ENCODE results near the gene LRRC2. TPM values are rescaled to one million over a fixed set of nuclear protein-coding genes. Genes with fewer than 3 reads are reported as not detected.
A peak's percentile ranks its signal among the peaks of the same experiment; 100 is the strongest.

The LRRC2 gene
- total RNA-seq, 1 experiment from 2014 or later: 0.26 TPM

DNA sequence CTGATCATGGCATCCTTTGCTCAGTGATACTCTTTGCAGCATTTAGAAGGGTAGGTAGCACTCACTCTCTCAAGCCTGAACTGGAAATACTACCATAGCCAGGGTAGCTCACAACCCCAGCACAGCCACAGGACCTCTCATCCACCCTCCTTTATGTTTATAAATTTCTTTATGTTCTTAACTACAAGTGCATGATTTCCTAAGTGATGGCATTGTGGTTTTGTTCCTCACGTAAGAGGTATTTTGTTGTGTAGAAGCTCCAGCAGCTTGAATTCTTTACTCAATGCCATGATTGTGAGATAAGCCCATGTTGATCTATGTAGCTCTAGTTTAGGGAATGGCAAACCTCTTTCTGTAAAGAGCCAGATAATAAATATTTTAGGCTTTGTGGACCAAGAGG is 76.2 kb downstream of the LRRC2 start:
- intact Hi-C loops (cut with micrococcal nuclease): loop anchor here (2.0 kb wide), 1 partner anchor 61 kb away; no protein-coding TSS in a partner anchor
- H2AFZ ChIP-seq (ENCODE audit: low read length): no peak overlapping the region

DNA sequence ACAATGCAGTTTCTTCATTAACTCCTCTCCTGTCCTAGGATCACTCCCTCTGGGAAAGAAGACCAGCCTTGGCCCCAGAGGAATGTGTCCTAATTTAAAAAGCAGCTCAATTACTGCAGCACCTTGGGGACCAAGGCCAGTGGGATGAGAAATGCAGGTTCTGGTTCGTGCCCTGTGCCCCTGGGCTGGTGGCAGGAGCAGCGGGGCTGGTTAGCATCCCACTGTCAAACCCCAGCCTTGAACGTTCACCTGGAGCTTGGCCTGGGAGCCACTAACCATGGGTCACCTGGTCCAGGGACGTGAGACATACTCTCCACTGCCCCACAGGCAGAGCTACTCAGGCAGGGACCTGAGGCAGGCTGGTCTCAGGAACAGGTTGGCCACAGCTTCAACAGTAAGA is 76.7 kb downstream of the LRRC2 start:
- Histone ChIP-seq H3K27ac (ENCODE audit: low read length) (no peak overlapping the region), H3K9me2 (replicated peaks; ENCODE audit: low read length) (no peaks in the 10 kb centered on the region), H2AFZ (ENCODE audit: low read length) (peak overlapping the region; percentile 71; the same call in 1 of the 2 replicates), H3K9ac (ENCODE audit: low read length) (no peak overlapping the region), H3K4me1 (ENCODE audit: insufficient read depth, low read length) (peaks cover 14% of the 10 kb centered on the region), H4K20me1 (ENCODE audit: low read length) (no peaks in the 10 kb centered on the region), H3K4me2 (ENCODE audit: low read length) (no peak overlapping the region), H3K9me3 (ENCODE audit: low read length) (no peaks in the 10 kb centered on the region), H3F3A (ENCODE audit: low read length, unreplicated experiment) (no peaks in the 10 kb centered on the region), H3K79me2 (ENCODE audit: low read length) (no peaks in the 10 kb centered on the region), H3K4me3 (ENCODE audit: low read length) (no peak overlapping the region), H3K27me3 (ENCODE audit: low read length) (no peaks in the 10 kb centered on the region), H3K36me3 (ENCODE audit: low read depth, low read length) (no peaks in the 10 kb centered on the region)
- DNase-seq (no peak), ATAC-seq (no peak)
- ChIA-PET POLR2A (ENCODE audit: unreplicated experiment) (no interaction called here), CTCF (interaction anchor here (0.6 to 3.4 kb wide), 12 partner anchors 27 to 1565 kb away, joined by 3 to 112 read pairs (median 4); no protein-coding TSS in a partner anchor)
- BruUV-seq (replicated peaks): no TSS peak
- no peak for TF ChIP-seq EZH2phosphoT487 (IDR thresholded peaks at IDR 0.05; ENCODE audit: borderline replicate concordance, low read length)
- TF ChIP-seq EZH2 (IDR thresholded peaks at IDR 0.05; ENCODE audit: low read length, unreplicated experiment): no peak
- TF ChIP-seq, protein P1, sequence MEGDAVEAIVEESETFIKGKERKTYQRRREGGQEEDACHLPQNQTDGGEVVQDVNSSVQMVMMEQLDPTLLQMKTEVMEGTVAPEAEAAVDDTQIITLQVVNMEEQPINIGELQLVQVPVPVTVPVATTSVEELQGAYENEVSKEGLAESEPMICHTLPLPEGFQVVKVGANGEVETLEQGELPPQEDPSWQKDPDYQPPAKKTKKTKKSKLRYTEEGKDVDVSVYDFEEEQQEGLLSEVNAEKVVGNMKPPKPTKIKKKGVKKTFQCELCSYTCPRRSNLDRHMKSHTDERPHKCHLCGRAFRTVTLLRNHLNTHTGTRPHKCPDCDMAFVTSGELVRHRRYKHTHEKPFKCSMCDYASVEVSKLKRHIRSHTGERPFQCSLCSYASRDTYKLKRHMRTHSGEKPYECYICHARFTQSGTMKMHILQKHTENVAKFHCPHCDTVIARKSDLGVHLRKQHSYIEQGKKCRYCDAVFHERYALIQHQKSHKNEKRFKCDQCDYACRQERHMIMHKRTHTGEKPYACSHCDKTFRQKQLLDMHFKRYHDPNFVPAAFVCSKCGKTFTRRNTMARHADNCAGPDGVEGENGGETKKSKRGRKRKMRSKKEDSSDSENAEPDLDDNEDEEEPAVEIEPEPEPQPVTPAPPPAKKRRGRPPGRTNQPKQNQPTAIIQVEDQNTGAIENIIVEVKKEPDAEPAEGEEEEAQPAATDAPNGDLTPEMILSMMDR (conservative IDR thresholded peaks at IDR 0.05; ENCODE audit: low read depth, low read length): no peak
- intact Hi-C loops (cut with micrococcal nuclease): loop anchor here (2.0 kb wide), 1 partner anchor 61 kb away; no protein-coding TSS in a partner anchor

More for the DNA sequence above, 76.2 kb downstream of the LRRC2 start:
- Histone ChIP-seq H3K27me3 (ENCODE audit: low read length) (no peaks in the 10 kb centered on the region), H3K9me2 (replicated peaks; ENCODE audit: low read length) (no peaks in the 10 kb centered on the region), H3F3A (ENCODE audit: low read length, unreplicated experiment) (no peaks in the 10 kb centered on the region), H3K4me1 (ENCODE audit: insufficient read depth, low read length) (peaks cover 14% of the 10 kb centered on the region), H3K9me3 (ENCODE audit: low read length) (no peaks in the 10 kb centered on the region), H3K27ac (ENCODE audit: low read length) (no peak overlapping the region), H3K36me3 (ENCODE audit: low read depth, low read length) (no peaks in the 10 kb centered on the region), H3K9ac (ENCODE audit: low read length) (no peak overlapping the region), H4K20me1 (ENCODE audit: low read length) (no peaks in the 10 kb centered on the region), H3K4me2 (ENCODE audit: low read length) (no peak overlapping the region), H3K79me2 (ENCODE audit: low read length) (no peaks in the 10 kb centered on the region), H3K4me3 (ENCODE audit: low read length) (no peak overlapping the region)
- TF ChIP-seq, protein P1 (conservative IDR thresholded peaks at IDR 0.05; ENCODE audit: low read depth, low read length): no peak
- TF ChIP-seq EZH2 (IDR thresholded peaks at IDR 0.05; ENCODE audit: low read length, unreplicated experiment) (no peak), EZH2phosphoT487 (IDR thresholded peaks at IDR 0.05; ENCODE audit: borderline replicate concordance, low read length) (no peak)
- CTCF ChIA-PET: interaction anchor here (0.6 to 3.4 kb wide), 6 partner anchors 53 to 1565 kb away, joined by 3 to 112 read pairs (median 10); no protein-coding TSS in a partner anchor
- no TSS peak for BruUV-seq (replicated peaks)
- ATAC-seq: no peak
- POLR2A ChIA-PET (ENCODE audit: unreplicated experiment): no interaction called here
- peak; percentile 34 for DNase-seq

DNA sequence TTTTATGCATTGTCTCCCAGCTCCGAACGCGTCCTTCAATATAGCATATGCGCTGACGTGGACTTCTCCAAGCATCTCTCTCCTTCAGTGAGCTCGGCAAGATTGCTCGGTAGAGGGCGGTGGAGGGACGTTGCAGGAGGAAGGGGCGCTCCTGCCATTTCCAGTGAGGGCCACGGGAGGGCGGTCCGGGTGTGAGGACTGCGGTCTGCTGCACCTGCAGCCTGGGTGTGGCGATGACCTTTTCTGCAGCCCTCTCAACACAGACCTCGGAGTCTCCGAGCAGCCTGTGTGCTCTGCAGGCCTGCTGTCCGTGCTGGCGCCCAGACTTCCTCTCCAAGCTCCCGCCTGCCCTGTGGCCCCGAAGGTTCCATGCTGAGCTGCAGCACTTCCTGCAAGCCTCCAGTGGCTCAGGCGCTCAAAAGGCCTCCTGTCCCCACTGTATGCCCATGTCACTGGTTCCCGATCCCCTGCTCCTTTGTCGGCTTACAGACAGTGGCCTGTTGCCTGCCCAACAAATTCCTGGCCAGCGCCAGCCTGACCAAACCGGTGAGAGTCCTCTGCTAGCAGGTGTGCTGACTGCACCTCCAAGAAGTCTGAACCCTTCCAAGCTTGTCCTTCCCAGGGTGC is 77.3 kb downstream of the LRRC2 start:
- Histone ChIP-seq H3K27me3 (ENCODE audit: low read length) (no peaks in the 10 kb centered on the region), H3K36me3 (ENCODE audit: low read depth, low read length) (no peaks in the 10 kb centered on the region), H3K79me2 (ENCODE audit: low read length) (no peaks in the 10 kb centered on the region), H3F3A (ENCODE audit: low read length, unreplicated experiment) (no peaks in the 10 kb centered on the region), H3K9me2 (replicated peaks; ENCODE audit: low read length) (no peaks in the 10 kb centered on the region), H3K9me3 (ENCODE audit: low read length) (no peaks in the 10 kb centered on the region), H3K4me1 (ENCODE audit: insufficient read depth, low read length) (peaks cover 14% of the 10 kb centered on the region), H4K20me1 (ENCODE audit: low read length) (no peaks in the 10 kb centered on the region), H3K4me3 (ENCODE audit: low read length) (no peak overlapping the region; the same call in 1 of the 2 replicates), H3K9ac (ENCODE audit: low read length) (no peak overlapping the region), H3K27ac (ENCODE audit: low read length) (no peak overlapping the region), H3K4me2 (ENCODE audit: low read length) (peak overlapping the region; percentile 58), H2AFZ (ENCODE audit: low read length) (peak overlapping the region; percentile 71)
- ChIA-PET POLR2A (ENCODE audit: unreplicated experiment) (interaction anchor here (0.5 to 0.6 kb wide), 3 partner anchors 39 to 119 kb away, joined by 3 to 4 read pairs (median 3); no protein-coding TSS in a partner anchor), CTCF (interaction anchor here (0.5 to 3.4 kb wide), 24 partner anchors 26 to 1045 kb away, joined by 3 to 112 read pairs (median 4); partner anchors contain the start of genes CCR1 and CCR5)
- no peak for TF ChIP-seq EZH2phosphoT487 (IDR thresholded peaks at IDR 0.05; ENCODE audit: borderline replicate concordance, low read length)
- TF ChIP-seq, protein P1 (conservative IDR thresholded peaks at IDR 0.05; ENCODE audit: low read depth, low read length): peak; percentile 100
- intact Hi-C loops (cut with micrococcal nuclease): loop anchor here (1.0 to 2.0 kb wide), 4 partner anchors 28 to 141 kb away; no protein-coding TSS in a partner anchor
- peak; percentile 98 for DNase-seq
- peak; percentile 96 for ATAC-seq
- BruUV-seq (replicated peaks): no TSS peak

Data from PC-3 (cell line).